ENCODE results near the gene RBM23. TPM values are rescaled to one million over a fixed set of nuclear protein-coding genes. Genes with fewer than 3 reads are reported as not detected.

The RBM23 gene
- total and polyA plus RNA-seq, 9 of the 15 experiments (the other 6 are each of a cell fraction or from before 2014, with no cell fraction given) = 46.0 to 102 (median 58.5) TPM

GRCh38 chr14:22852940-22853767 is 65.8 kb downstream of the RBM23 start (continued):
- TF ChIP-seq U2AF1 (optimal IDR thresholded peaks at IDR 0.05; ENCODE audit: low read depth, low read length) = no peak
- 0 out of 2 replicates have a peak, but pooled peaks have one; percentile 35 for TF ChIP-seq MEF2D (tag; conservative IDR thresholded peaks at IDR 0.05; ENCODE audit: low read depth)
- TF ChIP-seq HDAC6 (IDR thresholded peaks at IDR 0.05; ENCODE audit: low read depth, low read length) = no peak
- 0 out of 2 replicates have a peak, but pooled peaks have one; percentile 55 for TF ChIP-seq SMARCA4 (IDR thresholded peaks at IDR 0.05)
- no peak for TF ChIP-seq ARNT (IDR thresholded peaks at IDR 0.05)
- TF ChIP-seq NR4A1 (CRISPR knock-in tag; IDR thresholded peaks at IDR 0.05) = 0 out of 2 replicates have a peak, but pooled peaks have one; percentile 58
- peak; percentile 55; the same call in 1 of the 2 replicates for TF ChIP-seq NR4A1 (tag; IDR thresholded peaks at IDR 0.05)
- no peak for TF ChIP-seq ZC3H4 (CRISPR knock-in tag; IDR thresholded peaks at IDR 0.05; ENCODE audit: borderline replicate concordance)
- TF ChIP-seq ATF3 (IDR thresholded peaks at IDR 0.05) = no peak
- 0 out of 2 replicates have a peak, but pooled peaks have one; percentile 58 for TF ChIP-seq ATF3 (CRISPR knock-in tag; conservative IDR thresholded peaks at IDR 0.05)
- peak; percentile 92 for TF ChIP-seq CTCFL (IDR thresholded peaks at IDR 0.05; ENCODE audit: borderline replicate concordance, insufficient read depth, low read depth, low read length, poor library complexity, severe bottlenecking)
- peak; percentile 36; the same call in 1 of the 2 replicates for TF ChIP-seq CREM (IDR thresholded peaks at IDR 0.05; ENCODE audit: low read depth)
- 0 out of 2 replicates have a peak, but pooled peaks have one; percentile 32 for TF ChIP-seq SMAD4 (CRISPR knock-in tag; conservative IDR thresholded peaks at IDR 0.05)
- TF ChIP-seq ZSCAN29 (IDR thresholded peaks at IDR 0.05) = no peak
- TF ChIP-seq CTCF (IDR thresholded peaks at IDR 0.05 in 2 of 3, conservative IDR thresholded peaks at IDR 0.05 in 1 of 3; ENCODE audit: insufficient read depth in 2 of 3, low read depth in 1 of 3, low read length in 3 of 3) = peak; percentile 94 to 97 (median 95)
- TF ChIP-seq SOX6 (IDR thresholded peaks at IDR 0.05) = peak; percentile 54
- TF ChIP-seq ZNF280A (IDR thresholded peaks at IDR 0.05; ENCODE audit: low read depth, partially characterized antibody) = no peak
- TF ChIP-seq RBFOX2 (IDR thresholded peaks at IDR 0.05; ENCODE audit: low read depth, low read length) = peak; percentile 63
- TF ChIP-seq USF2 (CRISPR knock-in tag; IDR thresholded peaks at IDR 0.05) = no peak
- TF ChIP-seq FOXP1 (CRISPR knock-in tag; IDR thresholded peaks at IDR 0.05) = 0 out of 2 replicates have a peak, but pooled peaks have one; percentile 44

All from K562 (cell line).